GM18861 (cell line): ENCODE data around the gene FBXL19.

Source experiments
- ATAC-seq: cut with Tn5 transposase; IDR thresholded peaks from one replicate; pipeline ENCODE4 v1.9.1; 2021; ENCODE audit not compliant: unreplicated experiment

The FBXL19 gene

GRCh38 chr16:30963925-30964511 is 40.6 kb downstream of the FBXL19 start:
- ATAC-seq = no peak

DNA sequence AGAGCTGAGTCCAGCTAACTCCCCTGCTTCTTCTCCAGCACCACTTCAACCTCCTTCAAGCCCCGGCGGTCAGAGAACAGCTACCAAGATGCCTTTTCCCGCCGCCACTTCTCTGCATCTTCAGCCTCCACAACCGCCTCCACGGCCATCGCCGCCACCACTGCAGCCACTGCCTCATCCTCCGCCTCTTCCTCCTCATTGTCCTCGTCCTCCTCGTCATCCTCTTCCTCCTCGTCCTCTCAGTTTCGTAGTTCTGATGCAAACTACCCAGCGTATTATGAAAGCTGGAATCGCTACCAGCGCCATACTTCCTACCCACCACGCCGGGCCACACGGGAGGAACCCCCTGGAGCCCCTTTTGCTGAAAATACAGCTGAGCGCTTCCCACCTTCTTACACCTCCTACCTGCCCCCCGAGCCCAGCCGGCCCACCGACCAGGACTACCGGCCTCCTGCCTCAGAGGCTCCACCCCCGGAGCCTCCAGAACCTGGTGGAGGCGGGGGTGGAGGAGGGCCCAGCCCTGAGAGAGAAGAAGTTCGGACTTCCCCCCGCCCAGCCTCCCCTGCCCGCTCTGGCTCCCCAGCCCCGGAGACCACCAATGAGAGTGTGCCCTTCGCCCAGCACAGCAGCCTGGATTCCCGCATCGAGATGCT is 41.3 kb downstream of the FBXL19 start:
- no peak for ATAC-seq

DNA sequence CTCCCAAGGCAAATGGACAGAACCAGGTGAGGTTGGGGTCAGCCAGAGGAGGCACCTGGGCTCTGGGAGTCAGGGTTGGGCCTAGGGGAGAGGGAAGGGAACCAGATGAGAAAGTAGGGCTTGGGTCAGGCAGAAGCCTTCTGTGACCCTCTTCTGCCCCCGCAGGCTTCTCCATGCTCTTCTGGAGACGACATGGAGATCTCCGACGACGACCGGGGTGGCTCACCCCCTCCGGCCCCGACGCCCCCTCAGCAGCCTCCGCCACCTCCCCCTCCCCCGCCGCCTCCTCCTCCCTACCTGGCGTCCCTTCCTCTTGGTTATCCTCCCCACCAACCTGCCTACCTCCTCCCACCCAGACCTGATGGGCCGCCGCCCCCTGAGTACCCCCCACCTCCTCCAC is 42.1 kb downstream of the FBXL19 start:
- no peak for ATAC-seq

DNA sequence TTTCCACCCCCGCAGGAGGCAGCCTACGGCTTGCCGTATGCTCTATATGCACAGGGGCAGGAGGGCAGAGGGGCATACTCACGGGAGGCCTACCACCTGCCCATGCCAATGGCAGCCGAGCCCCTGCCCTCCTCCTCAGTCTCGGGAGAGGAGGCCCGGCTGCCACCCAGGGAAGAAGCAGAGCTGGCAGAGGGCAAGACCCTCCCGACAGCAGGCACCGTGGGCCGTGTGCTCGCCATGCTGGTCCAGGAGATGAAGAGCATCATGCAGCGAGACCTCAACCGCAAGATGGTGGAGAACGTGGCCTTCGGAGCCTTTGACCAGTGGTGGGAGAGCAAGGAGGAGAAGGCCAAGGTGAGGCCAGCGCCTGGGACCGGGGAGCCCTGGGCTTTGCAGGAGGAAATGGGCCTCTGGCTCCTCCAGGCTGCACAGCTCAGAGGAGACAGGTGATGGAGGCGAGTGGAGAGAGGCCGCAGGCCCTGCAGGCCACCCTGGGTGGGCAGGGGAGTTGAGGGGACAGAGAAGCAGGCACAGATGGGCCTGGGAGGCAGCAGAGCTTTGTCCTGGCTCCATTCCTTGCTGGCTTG is 42.8 kb downstream of the FBXL19 start:
- ATAC-seq = no peak

GRCh38 chr16:30967795-30968194 is 44.4 kb downstream of the FBXL19 start:
- ATAC-seq = no peak

GRCh38 chr16:30969246-30969842 is 46.0 kb downstream of the FBXL19 start:
- ATAC-seq = no peak

- ATAC-seq = no peak
Measured at GRCh38 chr16:30971298-30971697, 47.9 kb downstream of the FBXL19 start.

- ATAC-seq = no peak
Measured at GRCh38 chr16:30972872-30973271, 49.5 kb downstream of the FBXL19 start.

DNA sequence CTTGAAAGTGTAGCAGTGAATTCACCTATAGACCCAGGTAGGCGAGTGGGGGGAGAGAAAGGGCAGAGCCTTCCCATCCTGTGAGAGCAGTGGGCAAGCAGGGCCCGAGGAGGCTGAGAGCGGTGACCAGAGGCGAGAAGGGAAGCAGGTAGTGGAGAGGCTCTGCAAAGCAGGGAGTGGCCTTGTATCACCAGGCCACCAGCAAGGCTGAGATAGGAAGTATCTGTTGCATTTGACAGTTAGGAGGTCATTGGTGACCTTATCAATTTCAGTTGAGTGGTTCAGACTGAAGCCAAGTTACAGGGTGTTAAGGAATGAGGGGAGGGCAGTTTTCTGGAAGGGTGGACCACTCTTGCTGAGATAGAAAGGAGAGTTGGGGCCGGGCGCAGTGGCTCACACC is 51.0 kb downstream of the FBXL19 start:
- no peak for ATAC-seq

DNA sequence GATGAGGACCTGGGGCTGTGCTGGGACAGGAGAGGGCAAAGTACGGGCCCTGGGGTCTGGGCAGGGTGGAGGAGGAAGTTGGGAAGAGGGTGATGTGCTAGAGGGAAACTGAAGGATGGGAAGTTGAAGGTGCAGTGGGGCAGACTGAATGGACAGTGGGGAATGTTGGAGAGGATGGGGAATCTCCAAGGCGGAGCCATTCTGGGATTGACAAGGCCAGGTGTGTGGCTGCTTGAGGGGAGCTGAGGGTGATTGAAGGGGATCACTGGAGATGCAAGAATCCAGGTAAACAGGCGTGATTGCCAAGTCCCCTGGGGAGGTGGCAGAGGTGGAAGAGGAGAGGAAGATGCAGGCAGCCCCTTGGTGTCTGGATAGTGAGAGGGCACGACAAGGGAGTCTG is 53.1 kb downstream of the FBXL19 start:
- no peak for ATAC-seq

DNA sequence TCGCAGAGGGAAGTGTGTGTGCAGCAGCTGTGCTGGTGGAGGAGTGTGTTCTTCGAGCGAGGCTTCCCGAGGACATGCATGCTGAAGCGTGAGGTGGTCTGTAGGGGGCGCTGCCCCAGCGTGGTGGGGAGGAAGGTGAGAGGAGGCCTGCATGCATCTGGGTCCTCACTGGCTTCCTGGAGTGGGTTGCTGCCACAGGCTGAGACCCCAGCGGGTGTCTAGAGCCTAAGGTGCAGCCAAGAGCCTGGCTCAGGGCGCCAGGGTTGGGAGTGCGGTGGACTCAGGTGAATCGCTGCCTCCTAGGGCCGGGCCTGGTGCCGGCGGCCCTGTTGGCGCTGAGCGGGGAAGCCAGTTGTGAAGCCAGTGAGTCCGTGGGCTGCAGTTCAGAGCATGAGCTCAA is 54.1 kb downstream of the FBXL19 start:
- no peak for ATAC-seq

GRCh38 chr16:30979170-30980022 is 56.0 kb downstream of the FBXL19 start:
- ATAC-seq = no peak

- ATAC-seq = no peak
Measured at GRCh38 chr16:30980023-30980371, 56.6 kb downstream of the FBXL19 start.

- ATAC-seq = no peak
Measured at GRCh38 chr16:30980434-30980833, 57.1 kb downstream of the FBXL19 start.

GRCh38 chr16:30980959-30981358 is 57.6 kb downstream of the FBXL19 start:
- no peak for ATAC-seq

- ATAC-seq = no peak
Measured at GRCh38 chr16:30982548-30983288, 59.3 kb downstream of the FBXL19 start.

DNA sequence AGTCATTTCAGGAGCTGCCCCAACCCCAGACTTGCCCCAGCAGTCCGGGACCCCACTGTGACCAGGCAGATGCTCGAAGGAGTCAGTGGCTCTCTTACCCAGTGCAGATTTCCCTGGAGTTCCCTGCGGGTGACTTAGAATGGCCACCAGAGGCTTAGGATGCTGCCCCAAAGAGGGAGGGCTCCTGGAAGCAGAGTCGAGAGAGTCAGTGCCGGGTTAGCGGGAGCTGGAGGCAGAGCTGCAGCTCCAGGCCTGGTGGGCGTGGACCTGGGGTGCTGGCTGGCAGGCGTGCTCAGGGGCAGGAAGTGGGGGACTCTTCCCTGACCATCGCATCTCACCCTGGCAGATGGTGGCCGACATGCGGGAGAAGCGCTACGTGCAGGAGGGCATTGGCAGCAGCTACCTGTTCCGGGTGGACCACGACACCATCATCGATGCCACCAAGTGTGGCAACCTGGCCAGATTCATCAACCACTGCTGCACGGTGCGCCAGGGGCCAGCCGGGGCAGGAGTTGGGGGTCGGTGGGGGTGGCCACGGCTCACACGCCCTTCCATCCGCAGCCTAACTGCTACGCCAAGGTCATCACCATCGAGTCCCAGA is 60.0 kb downstream of the FBXL19 start:
- ATAC-seq = no peak

GRCh38 chr16:30983898-30984610 is 60.7 kb downstream of the FBXL19 start:
- no peak for ATAC-seq

DNA sequence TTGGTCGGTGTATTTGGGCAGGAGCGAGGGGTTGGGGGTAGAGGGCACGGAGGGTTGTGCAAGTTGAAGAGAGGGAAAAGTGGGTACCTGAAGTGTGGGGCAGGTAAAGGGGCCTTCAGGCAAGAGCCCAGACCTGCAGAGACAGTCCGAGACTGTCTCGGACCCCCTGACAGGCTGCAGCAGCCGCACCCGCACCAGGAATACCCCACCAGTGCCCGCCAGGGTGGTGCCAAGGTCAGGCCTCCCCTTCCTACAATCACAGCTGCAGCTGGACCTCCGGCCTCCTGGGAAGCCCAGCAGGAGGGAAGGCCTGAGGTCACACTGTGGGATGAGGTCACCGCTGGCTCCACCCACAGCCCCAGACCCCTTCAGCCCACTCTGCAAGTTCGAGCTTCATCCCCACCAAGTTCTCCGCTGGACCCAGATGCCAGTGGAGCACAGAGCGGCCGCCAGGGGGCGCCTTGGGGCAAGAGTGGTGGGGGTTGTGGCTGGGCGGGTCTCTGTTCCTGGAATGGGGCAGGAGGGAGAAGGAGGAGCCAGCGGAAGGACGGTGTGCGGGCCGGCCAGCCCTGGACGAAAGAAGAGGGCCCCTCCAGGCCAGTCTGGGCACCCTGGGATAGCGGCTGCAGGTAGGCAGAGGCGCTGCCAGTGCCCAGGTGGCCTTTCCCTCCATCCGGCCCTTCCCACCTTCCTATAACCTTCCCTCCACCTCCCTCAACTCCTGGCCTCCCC is 61.5 kb downstream of the FBXL19 start, which contains the start of gene HSD3B7:
Gene HSD3B7, plus strand, starts transcription at position 539 of the 732 bp plus-strand sequence. CDS start 452 bp downstream, outside the sequence.
- no peak for ATAC-seq
